Epithelial cell of proximal tubule (primary cell): ENCODE measurements around the gene MCTP1. TPM values are rescaled to one million over a fixed set of nuclear protein-coding genes. Genes with fewer than 3 reads are reported as not detected.

ENCODE experiments used
- DNase-seq: peaks from one replicate; pipeline ENCODE4 v3.0.0-alpha.2; 2011; ENCODE audit warnings: low read depth
- H3K4me3 ChIP-seq: 2 replicates; pipeline ENCODE4 v1.5.1; 2011; ENCODE audit warnings: low read depth, mild to moderate bottlenecking, low read length
- CTCF ChIP-seq: conservative IDR thresholded peaks from 2 replicates; pipeline ENCODE4 v1.5.1; 2012; ENCODE audit warnings: low read depth, mild to moderate bottlenecking, low read length
- total RNA-seq: library from RNA; depleted of rRNA; stranded (reverse); fragments of >200 nt; gene quantifications from 2 replicates; pipeline ENCODE4 v1.2.3, GENCODE V29; 2015

MCTP1 gene
- total RNA-seq, 1 donor from 2014 or later, result 9.7 TPM

- TF ChIP-seq CTCF, result no peak
- no peak overlapping the region for H3K4me3 ChIP-seq
- DNase-seq, result no peak
These were observed 464.4 kb downstream of the MCTP1 start for GRCh38 chr5:94820488-94820887.

- no peak overlapping the region for H3K4me3 ChIP-seq
- DNase-seq, result no peak
- TF ChIP-seq CTCF, result no peak
These were observed 466.0 kb downstream of the MCTP1 start for GRCh38 chr5:94818904-94819303.

GRCh38 chr5:94815313-94816039 lies 469.4 kb downstream of the MCTP1 start:
- no peak for DNase-seq
- no peak overlapping the region for H3K4me3 ChIP-seq
- no peak for TF ChIP-seq CTCF

GRCh38 chr5:94812232-94812631 lies 472.7 kb downstream of the MCTP1 start:
- no peak for TF ChIP-seq CTCF
- DNase-seq, result no peak
- H3K4me3 ChIP-seq, result no peak overlapping the region

- no peak for TF ChIP-seq CTCF
- H3K4me3 ChIP-seq, result no peak overlapping the region
- DNase-seq, result no peak
These were observed 473.6 kb downstream of the MCTP1 start for GRCh38 chr5:94811331-94811730.

- no peak overlapping the region for H3K4me3 ChIP-seq
- DNase-seq, result no peak
- TF ChIP-seq CTCF, result no peak
These were observed 474.0 kb downstream of the MCTP1 start for GRCh38 chr5:94810877-94811276.

- TF ChIP-seq CTCF, result no peak
- no peak overlapping the region for H3K4me3 ChIP-seq
- DNase-seq, result no peak
These were observed 474.6 kb downstream of the MCTP1 start for GRCh38 chr5:94810281-94810680.
